Activated naive CD4-positive, alpha-beta T cell treated with anti-CD3 and anti-CD28 coated beads, Interleukin-2, amount 10 ng/mL, durations not matched to agents 5 hours and 36 hours (primary cell): ENCODE results near the gene AKR1B15. TPM values are rescaled to one million over a fixed set of nuclear protein-coding genes. Genes with fewer than 3 reads are reported as not detected.

Experiments
- total RNA-seq, 2 experiments: library from RNA; stranded (reverse); gene quantifications; one replicate each; pipeline ENCODE4 v1.2.3, GENCODE V29; 2021

The AKR1B15 gene
- total RNA-seq, result not detected

DNA sequence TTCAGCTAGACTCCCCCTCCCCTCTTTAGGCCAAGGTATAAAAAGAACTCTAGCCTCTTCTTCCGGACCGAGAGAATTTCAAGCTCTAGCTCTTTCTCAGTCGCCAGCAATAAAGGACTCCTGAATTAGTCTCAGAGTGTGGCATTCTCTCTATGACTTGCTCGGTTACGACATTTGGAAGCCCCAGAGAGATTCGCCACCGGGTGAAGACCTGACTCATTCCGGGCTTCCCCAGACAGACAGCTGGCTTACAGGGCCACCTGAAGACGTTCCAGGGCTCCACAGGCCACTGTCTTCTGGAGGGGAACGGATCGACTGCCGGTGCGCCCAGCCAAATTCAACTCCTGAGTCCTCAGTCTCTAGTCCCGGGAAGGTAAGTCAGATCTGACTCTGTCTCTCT, at the start of gene AKR1B15:
Gene AKR1B15, plus strand, starts transcription at position 234 of the 400 bp plus-strand sequence. CDS start 15,510 bp downstream, outside the sequence.

Other genes with a start within 250 kb of the AKR1B15 start
- gene SLC35B4, start 232.2 kb upstream of the AKR1B15 start, total RNA-seq, result 10 to 100 TPM; 16.7 to 18.1 TPM
- gene AKR1B1, start 90.0 kb upstream of the AKR1B15 start, total RNA-seq, result 10 to 100 TPM; 86.4 to 93.8 TPM
- gene AKR1B10, start 21.5 kb upstream of the AKR1B15 start, total RNA-seq, result not detected
- 10 to 100 TPM; 14.5 to 14.6 TPM for gene BPGM, start 97.7 kb downstream of the AKR1B15 start, total RNA-seq
- 1 to 10 TPM in 1 of 2 experiments, under 1 TPM in 1; 0.10 to 1.8 TPM for gene CALD1, start 230.5 kb downstream of the AKR1B15 start, total RNA-seq